IPS DF 6.9 (cell line): ENCODE results near the gene YTHDF1.

Experiments
- DNase-seq: peaks from one replicate; pipeline ENCODE4 v3.0.0-alpha.2; 2013; ENCODE audit warnings: low read depth, low spot score
- H3K27ac ChIP-seq: one replicate; pipeline ENCODE4 v1.5.1; 2013; ENCODE audit warnings: low read length, control low read depth
- H3K27me3 ChIP-seq: 2 replicates; pipeline ENCODE4 v1.6.1; 2013; ENCODE audit warnings: mild to moderate bottlenecking, low read length; ENCODE audit not compliant: control insufficient read depth, insufficient read depth
- H3K36me3 ChIP-seq: 2 replicates; pipeline ENCODE4 v1.6.1; 2013; ENCODE audit warnings: low read length; ENCODE audit not compliant: control insufficient read depth, insufficient read depth
- H3K4me1 ChIP-seq: 2 replicates; pipeline ENCODE4 v1.6.1; 2013; ENCODE audit warnings: low read length; ENCODE audit not compliant: control insufficient read depth, insufficient read depth
- H3K4me3 ChIP-seq: 2 replicates; pipeline ENCODE4 v1.5.1; 2013; ENCODE audit warnings: mild to moderate bottlenecking, low read length
- H3K9me3 ChIP-seq: 2 replicates; pipeline ENCODE4 v1.6.1; 2013; ENCODE audit warnings: low read length, inconsistent platforms; ENCODE audit not compliant: control insufficient read depth, insufficient read depth
- WGBS: extraction: QIAGEN DNeasy Blood & Tissue Kit; methylation state at CpG from one replicate; pipeline ENCODE4 v1.1.7; 2013; ENCODE audit warnings: mixed read lengths, missing lambda C conversion rate; ENCODE audit not compliant: insufficient read length, insufficient coverage; 5-methylcytosine and 5-hydroxymethylcytosine counted together

The YTHDF1 gene

DNA sequence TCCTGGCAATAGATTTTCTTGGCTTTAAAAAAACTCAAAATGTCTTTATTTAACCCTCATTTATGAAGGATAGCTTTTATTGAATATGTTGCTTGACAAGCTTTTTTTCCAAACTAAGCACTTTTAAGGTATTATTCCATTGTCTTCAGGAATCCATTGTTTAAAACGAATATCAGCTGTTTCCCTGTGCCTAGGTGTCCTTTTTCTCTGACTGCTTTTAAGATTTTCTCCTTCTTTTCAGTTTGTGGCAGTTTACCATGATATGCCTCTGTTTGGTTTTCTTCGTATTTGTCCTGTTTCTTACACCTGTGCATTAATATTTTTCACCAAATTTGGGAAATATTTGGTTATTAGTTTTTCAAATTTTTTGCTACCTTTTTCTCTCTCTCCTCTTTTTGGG is 68.4 kb downstream of the YTHDF1 start:
- H3K4me1 ChIP-seq: no peaks in the 10 kb centered on the region
- H3K27ac ChIP-seq: no peak overlapping the region
- WGBS: no CpG with 5 or more reads among the region's 2 CpGs
- DNase-seq: no peak
- no peaks in the 10 kb centered on the region for H3K27me3 ChIP-seq
- no peak overlapping the region for H3K4me3 ChIP-seq
- no peaks in the 10 kb centered on the region for H3K9me3 ChIP-seq
- H3K36me3 ChIP-seq: no peaks in the 10 kb centered on the region
